Calu3 (cell line): ENCODE results near the gene SH3PXD2B. TPM values are rescaled to one million over a fixed set of nuclear protein-coding genes. Genes with fewer than 3 reads are reported as not detected.
A peak's percentile ranks its signal among the peaks of the same experiment; 100 is the strongest.

Source experiments
- BruUV-seq: library from RNA; stranded (reverse); fragments of 400-500 nt; replicated peaks from 2 replicates; lab custom pipeline; 2021; lab: Mats Ljungman, UMichigan
- CTCF ChIA-PET: fragments of 300-600 bp; sonication (Branson Sonifier 250); formaldehyde crosslinking; loops from one replicate; lab custom pipeline; 2022; ENCODE audit warnings: antibody characterized with exemption; lab: Charles Lee
- DNase-seq: peaks from one replicate; pipeline ENCODE4 v3.0.0; 2022
- H3K27ac Mint-ChIP-seq: one replicate; pipeline ENCODE4 v1.8.0; 2022; ENCODE audit warnings: mixed read lengths; ENCODE audit not compliant: unreplicated experiment
- H3K27me3 Mint-ChIP-seq: one replicate; pipeline ENCODE4 v1.8.0; 2022; ENCODE audit warnings: mixed read lengths; ENCODE audit not compliant: unreplicated experiment
- H3K36me3 Mint-ChIP-seq: one replicate; pipeline ENCODE4 v1.8.0; 2022; ENCODE audit warnings: mild to moderate bottlenecking, moderate library complexity, mixed read lengths; ENCODE audit not compliant: insufficient read depth, unreplicated experiment
- H3K4me1 Mint-ChIP-seq: one replicate; pipeline ENCODE4 v1.8.0; 2022; ENCODE audit warnings: mild to moderate bottlenecking, low read depth, mixed read lengths; ENCODE audit not compliant: unreplicated experiment
- H3K4me3 Mint-ChIP-seq: one replicate; pipeline ENCODE4 v1.8.0; 2022; ENCODE audit warnings: mild to moderate bottlenecking, low read depth, moderate library complexity, mixed read lengths; ENCODE audit not compliant: unreplicated experiment
- H3K9me3 Mint-ChIP-seq: one replicate; pipeline ENCODE4 v1.8.0; 2022; ENCODE audit warnings: low read depth, mixed read lengths; ENCODE audit not compliant: unreplicated experiment
- CTCF ChIP-seq: fragments of 200-600 bp; IDR thresholded peaks from one replicate; pipeline ENCODE4 v1.8.0; 2022; ENCODE audit warnings: antibody characterized with exemption; ENCODE audit not compliant: unreplicated experiment
- intact Hi-C: fragments of 100-400 bp; cut with micrococcal nuclease; formaldehyde crosslinking; loops from one replicate; pipeline ENCODE4 v1.10.0; 2022; ENCODE audit not compliant: unreplicated experiment
- total RNA-seq: library from RNA; stranded (reverse); gene quantifications from 2 replicates; pipeline ENCODE4 v1.2.3, GENCODE V29; 2022

Gene SH3PXD2B
- total RNA-seq, 1 experiment from 2014 or later, result 25.6 TPM

GRCh38 chr5:172283862-172284610 lies 170.3 kb downstream of the SH3PXD2B start:
- Mint-ChIP-seq H3K27ac (peak overlapping the region; percentile 78), H3K4me3 (peak overlapping the region; percentile 96), H3K36me3 (peaks cover 43% of the 10 kb centered on the region), H3K9me3 (no peaks in the 10 kb centered on the region), H3K4me1 (peaks cover 13% of the 10 kb centered on the region), H3K27me3 (no peaks in the 10 kb centered on the region)
- peak; percentile 92 for DNase-seq
- intact Hi-C loops, result loop anchor here (2.0 to 5.0 kb wide), 3 partner anchors 49 to 177 kb away; partner anchors contain the start of gene STK10
- no TSS peak for BruUV-seq
- CTCF ChIA-PET, result interaction anchor here (0.9 to 2.1 kb wide), 7 partner anchors 9 to 277 kb away, joined by 3 to 10 read pairs (median 6); partner anchors contain the start of genes FBXW11 and STK10
- no peak for TF ChIP-seq CTCF

DNA sequence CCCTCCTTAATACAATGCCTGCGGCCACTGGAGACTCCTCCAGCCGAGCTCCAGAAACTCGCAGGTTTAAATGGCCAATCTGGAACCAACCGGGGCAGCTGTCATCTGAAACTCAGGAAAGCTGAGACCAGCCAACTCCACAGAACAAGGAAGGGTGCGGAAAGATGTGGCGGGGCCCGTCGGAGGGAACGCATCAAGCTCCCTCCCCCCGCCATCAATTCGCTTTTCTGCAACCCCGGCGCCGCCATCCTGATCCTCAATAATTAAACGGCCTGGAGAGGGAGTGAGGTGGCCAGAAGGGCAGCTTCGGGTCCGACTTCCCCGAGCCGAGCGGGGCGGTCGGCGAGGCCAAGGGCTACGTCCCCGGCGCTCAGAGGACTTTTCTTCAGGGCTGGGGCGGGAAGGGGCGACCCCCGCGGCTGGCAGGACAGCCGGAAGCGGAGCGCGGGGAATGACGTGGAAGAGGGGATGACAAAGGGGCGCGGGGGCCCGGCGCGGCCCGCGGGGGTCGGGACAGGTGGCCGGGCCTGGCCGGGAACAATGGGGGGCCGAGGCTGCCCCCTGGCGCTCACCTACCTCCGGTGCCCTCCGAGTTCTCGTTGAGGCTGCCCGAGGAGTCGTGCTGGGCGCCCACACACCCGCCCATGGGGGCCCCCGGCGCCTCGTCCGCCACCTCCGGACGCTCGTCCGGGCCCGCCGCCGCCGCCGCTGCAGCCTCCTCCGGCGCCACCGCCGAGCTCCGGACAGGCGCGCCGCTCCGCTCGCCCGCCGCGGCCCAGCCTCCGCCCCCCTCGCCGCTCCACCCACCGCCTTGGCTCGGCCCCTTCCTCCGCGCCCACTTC lies 171.1 kb downstream of the SH3PXD2B start, which contains the start of gene UBTD2:
TSS of gene UBTD2 (minus strand) at position 745 of the 842 bp plus-strand sequence. CDS start at position 646, 99 bp downstream.
- Mint-ChIP-seq H3K27me3 (no peaks in the 10 kb centered on the region), H3K4me3 (peak within 1 kb of the TSS; percentile 96), H3K36me3 (peaks cover 42% of the 10 kb centered on the region), H3K4me1 (peaks cover 13% of the 10 kb centered on the region), H3K9me3 (no peaks in the 10 kb centered on the region), H3K27ac (peak within 1 kb of the TSS; percentile 92)
- peak; percentile 80 for TF ChIP-seq CTCF
- intact Hi-C loops, result loop anchor here (2.0 to 5.0 kb wide), 3 partner anchors 48 to 176 kb away; partner anchors contain the start of gene STK10
- DNase-seq, result peak; percentile 91
- no TSS peak for BruUV-seq
- CTCF ChIA-PET, result interaction anchor here (0.9 to 2.1 kb wide), 10 partner anchors 10 to 277 kb away, joined by 3 to 10 read pairs (median 4); partner anchors contain the start of genes FBXW11 and STK10

DNA sequence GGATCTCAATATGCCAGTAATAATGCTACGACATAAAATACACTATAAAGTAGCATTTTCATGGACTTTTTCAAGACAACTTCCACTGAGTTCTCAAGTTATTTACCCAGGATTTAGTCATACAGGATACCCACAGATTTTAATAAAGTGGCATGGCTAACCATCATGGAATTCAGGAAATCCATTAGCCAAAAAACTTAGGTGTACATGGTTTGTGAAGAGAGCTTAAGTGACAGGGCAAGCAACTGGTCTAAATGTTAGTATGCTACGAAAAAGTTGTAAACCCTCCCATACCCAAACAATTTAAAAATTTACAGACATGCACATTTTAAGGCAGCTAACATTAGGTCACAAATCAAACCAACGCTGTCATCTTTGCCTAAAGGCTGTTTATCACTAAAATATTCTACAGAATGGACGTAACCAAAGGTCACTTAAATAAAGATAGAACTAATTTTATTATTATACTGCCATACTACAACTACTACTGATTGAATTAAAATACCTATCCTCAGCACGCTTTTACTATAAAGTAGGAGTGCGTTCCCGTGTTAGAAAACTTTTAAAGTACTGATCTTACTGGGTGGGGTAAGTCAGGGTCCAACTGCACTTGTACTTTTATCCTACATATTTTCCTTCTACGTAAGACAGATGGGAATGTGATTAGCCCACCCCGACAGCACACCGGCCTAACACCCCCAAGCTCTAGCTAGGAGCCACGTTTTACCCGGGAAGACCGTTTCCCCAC lies 171.9 kb downstream of the SH3PXD2B start:
- Mint-ChIP-seq H3K36me3 (peaks cover 39% of the 10 kb centered on the region), H3K4me3 (peak overlapping the region; percentile 96), H3K9me3 (no peaks in the 10 kb centered on the region), H3K27ac (peak overlapping the region; percentile 92), H3K4me1 (peaks cover 13% of the 10 kb centered on the region), H3K27me3 (no peaks in the 10 kb centered on the region)
- BruUV-seq, result no TSS peak
- no peak for TF ChIP-seq CTCF
- CTCF ChIA-PET, result interaction anchor here (0.9 to 2.1 kb wide), 8 partner anchors 11 to 176 kb away, joined by 3 to 10 read pairs (median 5); partner anchors contain the start of gene STK10
- no peak for DNase-seq
- intact Hi-C loops, result loop anchor here (2.0 to 5.0 kb wide), 3 partner anchors 48 to 176 kb away; partner anchors contain the start of gene STK10
